SK-N-SH (cell line): ENCODE measurements around the gene MAP1LC3B. TPM values are rescaled to one million over a fixed set of nuclear protein-coding genes. Genes with fewer than 3 reads are reported as not detected.

Experiments
- CTCF ChIA-PET: fragments of 300-600, 350-600 bp; formaldehyde crosslinking; extraction: SDS; loops from one replicate; lab custom pipeline; 2021; lab: Yijun Ruan, JAX
- POLR2A ChIA-PET: fragments of 350-600 bp; sonication (Branson Sonifier 250); formaldehyde crosslinking; extraction: SDS; loops from one replicate; lab custom pipeline; 2020; ENCODE audit warnings: antibody characterized with exemption, inconsistent platforms; lab: Yijun Ruan, JAX
- DNase-seq: peaks from one replicate; pipeline ENCODE4 v3.0.0; 2012
- H2AFZ ChIP-seq: fragments of 200-600 bp; sonication (generic); 2 replicates; pipeline ENCODE4 v1.8.1; 2016; ENCODE audit warnings: antibody characterized with exemption, mild to moderate bottlenecking, low read depth
- H3F3A ChIP-seq: fragments of 200-600 bp; sonication (generic); replicated peaks from 2 replicates; pipeline ENCODE3; 2016; ENCODE audit warnings: antibody characterized with exemption, mild to moderate bottlenecking; ENCODE audit not compliant: insufficient read depth
- H3K27ac ChIP-seq, 2 experiments: fragments of 200-500 bp in 1 of 2; fragments of 200-600 bp in 1 of 2; sonication (Bioruptor generic) in 1 of 2; sonication (generic), shearing (Covaris generic) in 1 of 2; 2 replicates each; pipeline versions ENCODE4 v1.5.1 to v1.6.1; 2014 to 2016; ENCODE audit warnings: low read depth in 2 of 2, inconsistent platforms in 1 of 2, low read length in 1 of 2, mild to moderate bottlenecking in 1 of 2, mixed read lengths in 1 of 2
- H3K27me3 ChIP-seq: fragments of 200-600 bp; sonication (generic), shearing (Covaris generic); 2 replicates; pipeline ENCODE4 v1.6.1; 2016; ENCODE audit warnings: mixed run types; ENCODE audit not compliant: insufficient read depth
- H3K36me3 ChIP-seq, 2 experiments: fragments of 200-500 bp in 1 of 2; fragments of 200-600 bp in 1 of 2; sonication (Bioruptor generic) in 1 of 2; sonication (generic) in 1 of 2; replicated peaks in 1 of 2; 2 replicates each; pipeline versions ENCODE3 to v1.5.1; 2014 to 2016; ENCODE audit warnings: low read length in 1 of 2, mild to moderate bottlenecking in 1 of 2; ENCODE audit not compliant: insufficient read depth in 2 of 2, control insufficient read depth in 1 of 2
- H3K4me1 ChIP-seq, 2 experiments: fragments of 200-500 bp in 1 of 2; fragments of 200-600 bp in 1 of 2; sonication (Bioruptor generic) in 1 of 2; sonication (generic), shearing (Covaris generic) in 1 of 2; 2 replicates each; pipeline versions ENCODE4 v1.5.1 to v1.6.1; 2014 to 2016; ENCODE audit warnings: low read depth in 1 of 2, low read length in 1 of 2, mixed run types in 1 of 2; ENCODE audit not compliant: insufficient read depth in 2 of 2, control insufficient read depth in 1 of 2
- H3K4me2 ChIP-seq: fragments of 200-600 bp; sonication (generic), shearing (Covaris generic); 2 replicates; pipeline ENCODE4 v1.6.1; 2017; ENCODE audit warnings: mixed run types
- H3K4me3 ChIP-seq, 2 experiments: fragments of 200-500 bp in 1 of 2; fragments of 200-600 bp in 1 of 2; sonication (Bioruptor generic) in 1 of 2; sonication (generic), shearing (Covaris generic) in 1 of 2; 2 replicates each; pipeline versions ENCODE4 v1.5.1 to v1.8.1; 2014 to 2016; ENCODE audit warnings: low read depth in 2 of 2, inconsistent platforms in 1 of 2, low read length in 1 of 2, mild to moderate bottlenecking in 1 of 2, mixed read lengths in 1 of 2, moderate library complexity in 1 of 2
- H3K79me2 ChIP-seq: fragments of 200-600 bp; sonication (generic); 2 replicates; pipeline ENCODE4 v1.8.1; 2017; ENCODE audit warnings: mild to moderate bottlenecking; ENCODE audit not compliant: insufficient read depth
- H3K9ac ChIP-seq: fragments of 200-600 bp; sonication (generic); 2 replicates; pipeline ENCODE4 v1.6.1; 2017; ENCODE audit warnings: mixed run types
- H3K9me2 ChIP-seq: fragments of 200-600 bp; sonication (generic); 2 replicates; pipeline ENCODE4 v1.6.1; 2017; ENCODE audit warnings: mixed run types
- H3K9me3 ChIP-seq: fragments of 200-600 bp; sonication (generic); 2 replicates; pipeline ENCODE4 v1.6.1; 2017; ENCODE audit warnings: mixed run types, mild to moderate bottlenecking, moderate library complexity
- H4K20me1 ChIP-seq: fragments of 200-600 bp; sonication (generic); 2 replicates; pipeline ENCODE4 v1.6.1; 2017; ENCODE audit warnings: mild to moderate bottlenecking, mixed run types; ENCODE audit not compliant: insufficient read depth
- CHD2 ChIP-seq: fragments of 150-350 bp; IDR thresholded peaks from 2 replicates; pipeline ENCODE4 v1.6.1; 2018; ENCODE audit warnings: low read length; ENCODE audit not compliant: partially characterized antibody
- CTCF ChIP-seq: fragments of 200-600 bp; sonication (generic); IDR thresholded peaks from 2 replicates; pipeline ENCODE4 v1.6.1; 2017; ENCODE audit warnings: antibody characterized with exemption, mild to moderate bottlenecking, moderate library complexity
- ELF1 ChIP-seq: IDR thresholded peaks from 2 replicates; pipeline ENCODE4 v1.4.0; 2012
- EZH2phosphoT487 ChIP-seq: fragments of 200-600 bp; sonication (generic); IDR thresholded peaks from 2 replicates; pipeline ENCODE4 v1.6.1; 2017; ENCODE audit warnings: low read depth, mixed run types, mild to moderate bottlenecking, antibody characterized with exemption, moderate library complexity, borderline replicate concordance
- FOXJ3 ChIP-seq: sonication (generic); formaldehyde crosslinking; IDR thresholded peaks from 2 replicates; pipeline ENCODE4 v1.5.1; 2020; ENCODE audit warnings: mild to moderate bottlenecking, missing genetic modification reagents
- JUND ChIP-seq: IDR thresholded peaks from 2 replicates; pipeline ENCODE4 v1.4.0; 2012
- MAX ChIP-seq: IDR thresholded peaks from 2 replicates; pipeline ENCODE4 v1.4.0; 2012; ENCODE audit warnings: low read depth
- MEF2A ChIP-seq: IDR thresholded peaks from 2 replicates; pipeline ENCODE4 v1.4.0; 2012; ENCODE audit warnings: low read depth, borderline replicate concordance
- MXI1 ChIP-seq: IDR thresholded peaks from 2 replicates; pipeline ENCODE4 v1.6.1; 2012; ENCODE audit warnings: mild to moderate bottlenecking, low read depth, low read length, improper control_type of control experiment
- NRF1 ChIP-seq: IDR thresholded peaks from 2 replicates; pipeline ENCODE4 v1.6.1; 2012; ENCODE audit warnings: low read depth, mild to moderate bottlenecking, low read length
- POLR2AphosphoS5 ChIP-seq: IDR thresholded peaks from 2 replicates; pipeline ENCODE4 v1.6.1; 2012; ENCODE audit warnings: low read depth, low read length
- RAD21 ChIP-seq: IDR thresholded peaks from 2 replicates; pipeline ENCODE4 v1.6.1; 2012; ENCODE audit warnings: mild to moderate bottlenecking, low read length
- REST ChIP-seq: IDR thresholded peaks from 2 replicates; pipeline ENCODE4 v1.6.1; 2012; ENCODE audit warnings: mild to moderate bottlenecking, low read depth, low read length, moderate library complexity
- RFX5 ChIP-seq: IDR thresholded peaks from 2 replicates; pipeline ENCODE4 v1.6.1; 2012; ENCODE audit warnings: mild to moderate bottlenecking, improper control_type of control experiment, low read length
- RXRA ChIP-seq: IDR thresholded peaks from 2 replicates; pipeline ENCODE4 v1.4.0; 2012; ENCODE audit warnings: low read depth, mild to moderate bottlenecking, borderline replicate concordance
- SIN3A ChIP-seq: IDR thresholded peaks from 2 replicates; pipeline ENCODE4 v1.6.1; 2012; ENCODE audit warnings: low read depth, mild to moderate bottlenecking, low read length, moderate library complexity, borderline replicate concordance
- SMC3 ChIP-seq: IDR thresholded peaks from 2 replicates; pipeline ENCODE4 v1.6.1; 2012; ENCODE audit warnings: low read depth, low read length, improper control_type of control experiment
- TAF1 ChIP-seq: IDR thresholded peaks from 2 replicates; pipeline ENCODE4 v1.6.1; 2012; ENCODE audit warnings: low read depth, mild to moderate bottlenecking, low read length, moderate library complexity, borderline replicate concordance
- USF1 ChIP-seq: IDR thresholded peaks from 2 replicates; pipeline ENCODE4 v1.4.0; 2012; ENCODE audit warnings: low read depth, borderline replicate concordance
- YY1 ChIP-seq: IDR thresholded peaks from 2 replicates; pipeline ENCODE4 v1.4.0; 2012; ENCODE audit warnings: low read depth, mild to moderate bottlenecking
- WGBS: methylation state at CpG from one replicate; pipeline ENCODE4 v1.1.6; 2017; ENCODE audit warnings: low lambda C conversion rate; 5-methylcytosine and 5-hydroxymethylcytosine counted together
- polyA plus RNA-seq, 3 experiments: library from polyadenylated mRNA; depleted of rRNA; stranded (reverse); fragments of >200 nt; gene quantifications; 2 replicates each; pipeline ENCODE4 v1.2.3, GENCODE V29; 2012
- TF ChIP-seq, protein P1 (sequence below): fragments of 150-350 bp; IDR thresholded peaks from 2 replicates; pipeline ENCODE4 v1.6.1; 2016; ENCODE audit warnings: mild to moderate bottlenecking, low read depth, low read length
- TF ChIP-seq, protein P2 (sequence below): IDR thresholded peaks from 2 replicates; pipeline ENCODE4 v1.4.0; 2012; ENCODE audit warnings: low read depth, borderline replicate concordance

The MAP1LC3B gene
- polyA plus RNA-seq, 1 of the 3 experiments (the other 2 are of a cell fraction), result 33.7 TPM

GRCh38 chr16:87392821-87393679, 914 bp downstream of the MAP1LC3B start:
- H4K20me1 ChIP-seq, result peaks cover 53% of the 10 kb centered on the region
- CTCF ChIA-PET, result interaction anchor here (0.8 to 7.9 kb wide), 20 partner anchors 9 to 376 kb away, joined by 3 to 66 read pairs (median 4); no protein-coding TSS in a partner anchor
- no peak for TF ChIP-seq USF1
- TF ChIP-seq CTCF, result peak; percentile 47
- no peak for TF ChIP-seq MEF2A
- TF ChIP-seq JUND, result no peak
- no peak for TF ChIP-seq FOXJ3 (CRISPR knock-in tag)
- no peak; the same call in 1 of the 2 replicates for TF ChIP-seq SIN3A
- TF ChIP-seq CHD2, result no peak
- TF ChIP-seq RXRA, result no peak
- 0 out of 2 replicates have a peak, but pooled peaks have one; percentile 17 for TF ChIP-seq YY1
- no peak for TF ChIP-seq REST
- TF ChIP-seq, protein P1, sequence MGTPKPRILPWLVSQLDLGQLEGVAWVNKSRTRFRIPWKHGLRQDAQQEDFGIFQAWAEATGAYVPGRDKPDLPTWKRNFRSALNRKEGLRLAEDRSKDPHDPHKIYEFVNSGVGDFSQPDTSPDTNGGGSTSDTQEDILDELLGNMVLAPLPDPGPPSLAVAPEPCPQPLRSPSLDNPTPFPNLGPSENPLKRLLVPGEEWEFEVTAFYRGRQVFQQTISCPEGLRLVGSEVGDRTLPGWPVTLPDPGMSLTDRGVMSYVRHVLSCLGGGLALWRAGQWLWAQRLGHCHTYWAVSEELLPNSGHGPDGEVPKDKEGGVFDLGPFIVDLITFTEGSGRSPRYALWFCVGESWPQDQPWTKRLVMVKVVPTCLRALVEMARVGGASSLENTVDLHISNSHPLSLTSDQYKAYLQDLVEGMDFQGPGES, result no peak
- 0 out of 2 replicates have a peak, but pooled peaks have one; percentile 14 for TF ChIP-seq TAF1
- TF ChIP-seq, protein P2, sequence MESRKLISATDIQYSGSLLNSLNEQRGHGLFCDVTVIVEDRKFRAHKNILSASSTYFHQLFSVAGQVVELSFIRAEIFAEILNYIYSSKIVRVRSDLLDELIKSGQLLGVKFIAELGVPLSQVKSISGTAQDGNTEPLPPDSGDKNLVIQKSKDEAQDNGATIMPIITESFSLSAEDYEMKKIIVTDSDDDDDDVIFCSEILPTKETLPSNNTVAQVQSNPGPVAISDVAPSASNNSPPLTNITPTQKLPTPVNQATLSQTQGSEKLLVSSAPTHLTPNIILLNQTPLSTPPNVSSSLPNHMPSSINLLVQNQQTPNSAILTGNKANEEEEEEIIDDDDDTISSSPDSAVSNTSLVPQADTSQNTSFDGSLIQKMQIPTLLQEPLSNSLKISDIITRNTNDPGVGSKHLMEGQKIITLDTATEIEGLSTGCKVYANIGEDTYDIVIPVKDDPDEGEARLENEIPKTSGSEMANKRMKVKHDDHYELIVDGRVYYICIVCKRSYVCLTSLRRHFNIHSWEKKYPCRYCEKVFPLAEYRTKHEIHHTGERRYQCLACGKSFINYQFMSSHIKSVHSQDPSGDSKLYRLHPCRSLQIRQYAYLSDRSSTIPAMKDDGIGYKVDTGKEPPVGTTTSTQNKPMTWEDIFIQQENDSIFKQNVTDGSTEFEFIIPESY, result no peak
- TF ChIP-seq ELF1, result no peak
- TF ChIP-seq MXI1, result 0 out of 2 replicates have a peak, but pooled peaks have one; percentile 24
- no peak for TF ChIP-seq RFX5
- TF ChIP-seq SMC3, result peak; percentile 25; the same call in 1 of the 2 replicates
- no peak for TF ChIP-seq POLR2AphosphoS5
- no peak for TF ChIP-seq MAX
- TF ChIP-seq EZH2phosphoT487, result no peak
- peak; percentile 78 for TF ChIP-seq RAD21
- TF ChIP-seq NRF1, result no peak

More at GRCh38 chr16:87392821-87393679, 914 bp downstream of the MAP1LC3B start:
- peaks cover 54% of the 10 kb centered on the region for H3K79me2 ChIP-seq
- WGBS, result 9% methylated on average over 39 of the region's 53 CpGs
- peak; percentile 69 for DNase-seq
- peak overlapping the region; percentile 66 for H3K9ac ChIP-seq
- peaks cover 14% of the 10 kb centered on the region for H3F3A ChIP-seq
- H3K9me3 ChIP-seq, result no peaks in the 10 kb centered on the region
- peak overlapping the region; percentile 74 to 79 for H3K4me3 ChIP-seq
- H3K9me2 ChIP-seq, result no peaks in the 10 kb centered on the region
- no peak overlapping the region for H2AFZ ChIP-seq
- peaks cover 0 to 4% of the 10 kb centered on the region in 2 experiments for H3K36me3 ChIP-seq
- no peaks in the 10 kb centered on the region for H3K27me3 ChIP-seq
- POLR2A ChIA-PET, result interaction anchor here (0.8 kb wide), 1 partner anchor 76 kb away, joined by 3 read pairs; the partner anchor contains the start of gene C16orf95
- peak overlapping the region; percentile 40 to 58; a peak in 2 of 4 replicates for H3K27ac ChIP-seq
- H3K4me2 ChIP-seq, result peak overlapping the region; percentile 85
- H3K4me1 ChIP-seq, result peaks cover 14 to 22% of the 10 kb centered on the region in 2 experiments
